ENCODE data around the gene SYDE2.
"Not testable (repeated sequence)": the region's sequence is repeated elsewhere in the genome, so short reads cannot be mapped to it uniquely, and the experiment has no call there.

Gene SYDE2

GRCh38 chr1:85168884-85169283, 31.9 kb downstream of the SYDE2 start:
- DNase-seq (ENCODE audit: low read depth in 3 of 3): no peak

GRCh38 chr1:85166351-85166750, 34.5 kb downstream of the SYDE2 start:
- no peak for DNase-seq (ENCODE audit: low read depth in 3 of 3)

- no peak for DNase-seq (ENCODE audit: low read depth in 3 of 3)
These were observed 41.9 kb downstream of the SYDE2 start for GRCh38 chr1:85158910-85159309.

DNA sequence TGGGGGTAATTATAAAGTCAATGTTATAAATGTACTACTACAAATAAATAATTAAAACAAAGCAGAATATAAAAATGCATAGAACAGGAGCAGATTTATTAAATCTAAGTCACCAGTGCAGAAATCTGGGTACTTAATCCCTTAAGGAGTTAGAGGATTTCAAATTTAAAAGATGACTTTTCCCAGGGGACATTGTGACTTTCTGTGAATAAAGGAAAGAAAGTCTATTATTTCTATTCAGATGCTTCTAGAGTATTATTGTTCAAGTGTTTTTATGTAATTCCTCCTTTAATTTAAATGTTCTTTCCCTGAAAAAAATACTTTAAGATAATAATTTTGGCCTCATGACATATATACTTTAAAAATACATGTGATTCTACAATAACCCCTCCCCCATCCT, 43.4 kb downstream of the SYDE2 start:
- DNase-seq (ENCODE audit: low read depth in 3 of 3): no peak

DNA sequence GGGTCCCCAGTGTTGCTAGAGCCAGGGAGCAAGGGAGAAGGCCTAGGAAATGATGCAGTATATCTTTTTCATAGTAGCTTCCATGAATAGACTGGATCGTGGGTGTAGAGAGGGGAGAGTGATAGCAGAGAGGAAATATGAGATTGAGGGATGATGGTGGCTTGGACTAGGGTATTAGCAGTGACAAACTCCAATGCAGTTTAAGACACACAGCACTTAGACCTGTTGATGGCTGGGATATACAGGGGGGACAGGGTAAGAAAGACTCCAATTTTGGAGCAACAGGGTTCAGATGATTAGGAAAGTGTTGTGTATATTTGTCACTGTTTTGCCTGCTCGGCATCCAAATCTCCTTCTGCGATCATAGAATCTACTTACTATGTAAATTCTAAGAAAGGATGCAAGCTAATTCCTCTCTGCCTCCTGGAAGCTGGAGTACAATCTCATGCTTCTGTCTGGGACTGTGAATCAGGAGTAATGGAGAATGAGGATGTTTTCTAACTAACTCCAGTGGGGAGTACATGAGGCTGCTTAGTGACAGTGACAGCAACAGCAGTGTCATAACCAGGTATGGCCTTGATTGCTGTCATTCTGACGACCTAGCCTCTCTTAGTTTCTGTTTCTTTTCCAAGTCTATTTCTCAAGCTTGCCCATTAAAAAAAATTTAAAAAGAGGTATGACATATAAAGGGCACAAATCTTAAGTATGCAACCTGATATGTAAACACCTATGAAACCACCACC, 47.5 kb downstream of the SYDE2 start:
- no peak for DNase-seq (ENCODE audit: low read depth in 3 of 3)

DNA sequence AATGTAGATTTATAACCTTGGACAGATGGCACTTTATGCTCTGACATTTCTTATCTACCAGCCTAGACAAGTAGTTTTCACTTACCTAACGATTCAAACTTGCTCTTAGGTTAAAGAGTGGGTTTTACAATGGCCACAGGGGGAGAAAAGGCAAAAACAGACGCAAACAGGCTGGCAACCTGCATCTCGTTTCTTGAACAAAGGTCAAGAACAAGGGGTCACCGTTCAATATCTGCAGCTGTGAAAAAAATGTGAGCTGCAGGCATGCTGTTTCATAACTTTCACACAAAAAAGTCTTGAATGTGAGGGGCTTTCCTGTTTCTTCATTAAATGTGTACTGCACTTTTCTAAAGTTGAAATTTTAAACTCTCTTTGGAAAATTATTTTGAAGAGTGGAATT, 49.4 kb downstream of the SYDE2 start:
- DNase-seq (ENCODE audit: low read depth in 3 of 3): no peak

DNA sequence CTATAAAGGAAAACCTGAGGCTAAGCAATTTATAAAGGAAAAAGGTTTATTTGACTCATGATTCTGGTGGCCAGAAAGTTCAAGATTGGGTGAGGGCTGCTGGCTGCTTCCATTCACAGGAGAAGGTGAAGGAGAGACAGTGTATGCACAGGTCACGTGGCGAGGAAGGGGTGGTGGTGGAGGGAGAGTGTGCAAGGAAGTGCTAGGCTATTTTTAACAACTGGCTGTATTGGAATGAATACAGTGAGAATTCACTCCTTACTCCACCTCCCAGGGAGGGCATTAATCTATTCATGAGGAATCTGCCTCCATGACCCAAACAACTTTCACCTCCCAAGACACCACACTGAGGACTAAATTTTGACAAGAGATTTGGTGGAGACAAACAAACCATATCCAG, 51.0 kb downstream of the SYDE2 start:
- no peak for DNase-seq (ENCODE audit: low read depth in 3 of 3)

GRCh38 chr1:85148524-85149250, 52.1 kb downstream of the SYDE2 start:
- peak in 1 of 3 donors; percentile 6 for DNase-seq (ENCODE audit: low read depth in 3 of 3)

- DNase-seq (ENCODE audit: low read depth in 3 of 3): no peak
These were observed 53.9 kb downstream of the SYDE2 start for GRCh38 chr1:85146972-85147359.

GRCh38 chr1:85146298-85146971, 54.4 kb downstream of the SYDE2 start:
- DNase-seq (ENCODE audit: low read depth in 3 of 3): not testable (repeated sequence)

GRCh38 chr1:85144351-85144750, 56.5 kb downstream of the SYDE2 start:
- DNase-seq (ENCODE audit: low read depth in 3 of 3): no peak

DNA sequence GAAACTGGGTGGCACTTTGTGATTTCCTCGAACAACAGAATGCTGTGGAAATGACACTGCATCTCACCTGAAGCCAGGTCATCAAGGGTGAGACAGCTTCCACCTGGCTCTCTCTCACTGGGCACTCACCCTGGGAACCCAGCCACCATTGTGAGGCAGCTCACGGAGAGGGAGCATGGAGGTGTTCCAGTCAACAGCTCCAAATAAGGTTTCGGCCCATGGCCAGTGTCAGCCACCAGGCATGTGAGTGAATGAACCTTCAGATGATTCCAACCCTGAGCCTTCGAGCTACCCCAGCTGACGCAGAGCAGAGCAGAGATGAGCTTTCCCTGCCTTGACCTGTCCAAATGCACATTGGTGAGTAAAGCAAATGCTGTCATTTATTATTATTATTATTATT, 58.1 kb downstream of the SYDE2 start:
- no peak for DNase-seq (ENCODE audit: low read depth in 3 of 3)

GRCh38 chr1:85138439-85138838, 62.4 kb downstream of the SYDE2 start:
- not testable (repeated sequence) for DNase-seq (ENCODE audit: low read depth in 3 of 3)

GRCh38 chr1:85137660-85138059, 63.2 kb downstream of the SYDE2 start:
- no peak for DNase-seq (ENCODE audit: low read depth in 3 of 3)

- no peak for DNase-seq (ENCODE audit: low read depth in 3 of 3)
These were observed 65.4 kb downstream of the SYDE2 start for GRCh38 chr1:85135392-85135798.

DNA sequence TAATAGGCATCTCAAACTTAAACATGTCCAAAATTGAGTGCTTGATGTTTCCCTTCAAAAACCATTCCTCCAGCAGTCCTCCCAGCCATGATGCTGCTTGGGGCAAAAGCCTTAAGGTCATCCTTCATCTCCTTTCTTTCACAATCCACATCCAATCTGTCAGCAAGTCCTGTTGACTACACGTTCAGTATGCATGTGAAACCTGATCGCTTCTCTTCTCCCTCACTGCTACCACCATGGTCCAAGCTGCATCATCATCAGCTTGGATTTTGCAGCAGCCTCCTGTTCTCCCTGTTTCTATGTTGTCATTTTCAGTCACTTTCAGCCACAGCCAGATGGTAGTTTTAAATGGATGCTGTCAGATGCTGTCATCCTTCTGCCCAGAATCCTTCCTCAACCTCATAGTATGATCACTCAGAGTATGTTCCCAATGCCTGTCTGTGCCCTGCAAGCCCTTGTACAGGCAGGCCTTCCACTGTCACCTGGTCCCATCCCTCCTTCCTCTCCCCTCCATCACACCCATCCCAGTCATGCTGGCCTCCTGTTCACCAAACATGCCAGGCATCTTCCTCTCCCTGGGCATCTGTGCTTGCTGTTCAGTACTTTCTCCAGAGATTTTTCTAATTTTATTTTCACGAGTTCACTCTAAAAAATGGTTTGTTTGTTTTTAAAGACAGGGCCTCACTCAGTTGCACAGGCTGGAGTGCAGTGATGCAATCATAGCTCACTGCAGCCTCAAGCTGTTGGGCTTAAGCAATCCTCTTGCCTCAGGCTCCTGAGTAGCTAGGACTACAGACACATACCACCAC, 66.0 kb downstream of the SYDE2 start:
- DNase-seq (ENCODE audit: low read depth in 3 of 3): no peak

GRCh38 chr1:85133565-85134159, 67.2 kb downstream of the SYDE2 start:
- no peak for DNase-seq (ENCODE audit: low read depth in 3 of 3)

GRCh38 chr1:85132078-85132720, 68.6 kb downstream of the SYDE2 start:
- DNase-seq (ENCODE audit: low read depth in 3 of 3): no peak

GRCh38 chr1:85128316-85128715, 72.5 kb downstream of the SYDE2 start:
- DNase-seq (ENCODE audit: low read depth in 3 of 3): no peak

DNA sequence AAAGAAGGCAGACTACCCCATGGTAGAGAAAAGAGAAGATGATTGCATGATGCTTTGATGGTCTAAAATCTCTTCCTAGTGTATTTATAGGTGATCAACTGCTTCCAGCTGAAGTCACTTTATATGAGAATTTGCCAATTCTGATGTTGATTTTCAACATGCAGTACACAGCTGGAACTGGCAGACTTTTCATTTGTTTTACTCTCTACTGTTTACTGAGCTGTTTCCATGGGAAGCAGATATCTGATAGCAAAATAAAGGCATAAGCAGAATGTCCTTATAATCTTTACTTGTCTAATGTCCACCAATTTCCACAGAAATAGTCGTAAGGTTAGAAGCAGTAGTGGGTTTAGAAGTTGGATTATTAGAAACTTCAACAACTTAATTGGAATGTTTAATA, 74.9 kb downstream of the SYDE2 start:
- no peak for DNase-seq (ENCODE audit: low read depth in 3 of 3)

DNA sequence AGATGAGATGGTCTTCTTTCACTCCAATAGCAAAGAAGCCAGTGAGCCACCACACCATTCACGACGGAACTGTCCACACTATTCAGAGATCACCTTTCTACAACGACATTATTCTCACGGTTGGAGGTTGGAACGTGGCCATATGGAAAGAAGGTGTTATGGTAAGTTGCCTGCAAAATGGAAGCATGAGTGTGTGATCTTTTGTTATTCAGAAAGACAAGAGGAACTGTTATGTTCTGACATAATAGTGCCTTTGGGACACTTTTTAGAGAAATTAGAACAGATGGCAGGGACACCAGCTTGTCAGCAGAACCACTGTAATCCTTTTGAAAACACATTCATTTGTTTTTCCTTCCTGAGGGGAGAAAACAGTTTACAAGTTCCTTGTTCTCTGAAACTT, 76.7 kb downstream of the SYDE2 start:
- no peak for DNase-seq (ENCODE audit: low read depth in 3 of 3)

All from stimulated activated CD4-positive, alpha-beta T cell treated with anti-CD3 and anti-CD28 coated beads, TNF-alpha, amount 100 ng/mL, for 48 hours (primary cell).